ENCODE results near the gene EXOC3L4.

- no peak for TF ChIP-seq EZH2phosphoT487 (IDR thresholded peaks at IDR 0.05; ENCODE audit: insufficient read depth, low read depth)
- TF ChIP-seq EZH2 (IDR thresholded peaks at IDR 0.05; ENCODE audit: insufficient read depth, poor library complexity, severe bottlenecking): no peak
These were observed 4.0 kb upstream of the EXOC3L4 start for GRCh38 chr14:103090481-103091020.

Measured in GM23248 (cell line).